Measurements from ENCODE around the gene OCIAD2.

DNA sequence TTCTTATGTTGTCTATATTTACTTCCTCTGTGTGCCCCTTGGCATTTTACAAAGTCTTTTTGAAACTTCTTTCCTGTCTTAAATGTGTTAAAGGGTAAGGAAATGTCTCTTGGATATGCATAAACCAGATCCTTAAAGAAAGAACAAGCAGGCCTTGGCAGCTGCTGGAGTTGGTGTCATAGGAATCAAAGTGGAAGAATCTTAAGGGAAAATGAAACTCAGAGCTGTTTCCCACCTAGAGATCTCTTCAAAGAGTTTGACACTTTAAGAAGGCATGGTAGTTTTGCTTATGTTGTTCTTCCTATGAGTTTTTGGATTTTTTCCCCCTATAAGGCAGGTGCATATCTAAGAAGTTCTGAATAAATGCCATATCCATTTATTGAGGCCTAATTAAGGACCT, 42.5 kb upstream of the OCIAD2 start:
- TF ChIP-seq CTCF (IDR thresholded peaks at IDR 0.05) = no peak
- TF ChIP-seq POLR2A (IDR thresholded peaks at IDR 0.05) = no peak

All from vagina (tissue), 2 donors.